ENCODE results near the gene BRPF3. TPM values are rescaled to one million over a fixed set of nuclear protein-coding genes. Genes with fewer than 3 reads are reported as not detected.

Gene BRPF3
- total and polyA plus RNA-seq, 8 donors, result 7.0 to 343 (median 21.1) TPM

- Histone ChIP-seq H3K36me3 (peaks cover 40 to 98% (median 95%) of the 10 kb centered on the region in 4 donors), H3K4me1 (peaks cover 3 to 30% (median 8%) of the 10 kb centered on the region in 4 donors), H3K27ac (no peak overlapping the region), H3K4me3 (no peak overlapping the region), H3K27me3 (no peaks in the 10 kb centered on the region), H3K9me3 (no peaks in the 10 kb centered on the region)
- 85 to 99% (median 94%) methylated on average over 4 to 5 of the region's 5 CpGs for WGBS, 5 donors
- no peak for DNase-seq
- no peak for TF ChIP-seq CTCF (IDR thresholded peaks at IDR 0.05)
- no peak for TF ChIP-seq EP300 (IDR thresholded peaks at IDR 0.05)
- TF ChIP-seq POLR2A (IDR thresholded peaks at IDR 0.05), result no peak
- TF ChIP-seq POLR2AphosphoS5 (IDR thresholded peaks at IDR 0.05), result no peak
- intact Hi-C loops (cut with DNase I; ENCODE audit: low total_unique reads), result no loop called here
Measured at GRCh38 chr6:36229223-36229622, 32.7 kb downstream of the BRPF3 start.

- WGBS, 5 donors, result 91 to 99% (median 98%) methylated on average over 7 to 11 of the region's 11 CpGs
- no peaks in the 10 kb centered on the region for H3K27me3 ChIP-seq
- peaks cover 40 to 99% (median 87%) of the 10 kb centered on the region in 4 donors for H3K36me3 ChIP-seq
- DNase-seq, result no peak
- no peak for TF ChIP-seq POLR2A (IDR thresholded peaks at IDR 0.05)
- TF ChIP-seq POLR2AphosphoS5 (IDR thresholded peaks at IDR 0.05), result no peak
- TF ChIP-seq EP300 (IDR thresholded peaks at IDR 0.05), result no peak
- TF ChIP-seq CTCF (IDR thresholded peaks at IDR 0.05), result no peak
- intact Hi-C loops (cut with DNase I; ENCODE audit: low total_unique reads), result no loop called here
- H3K9me3 ChIP-seq, result no peaks in the 10 kb centered on the region
- peaks cover 0 to 20% (median 8%) of the 10 kb centered on the region in 4 donors for H3K4me1 ChIP-seq
- no peak overlapping the region for H3K4me3 ChIP-seq
- no peak overlapping the region for H3K27ac ChIP-seq
Measured at GRCh38 chr6:36230371-36230770, 33.8 kb downstream of the BRPF3 start.

GRCh38 chr6:36232172-36232571, 35.6 kb downstream of the BRPF3 start:
- Histone ChIP-seq H3K4me3 (no peak overlapping the region), H3K9me3 (no peaks in the 10 kb centered on the region), H3K4me1 (peaks cover 0 to 14% (median 4%) of the 10 kb centered on the region in 4 donors), H3K27ac (no peak overlapping the region), H3K27me3 (no peaks in the 10 kb centered on the region), H3K36me3 (peaks cover 35 to 92% (median 79%) of the 10 kb centered on the region in 4 donors)
- TF ChIP-seq POLR2AphosphoS5 (IDR thresholded peaks at IDR 0.05) (no peak), EP300 (IDR thresholded peaks at IDR 0.05) (no peak), CTCF (IDR thresholded peaks at IDR 0.05) (no peak), POLR2A (IDR thresholded peaks at IDR 0.05) (no peak)
- WGBS, 5 donors, result 81 to 86% (median 83%) methylated on average over 4 of the region's 4 CpGs
- no peak for DNase-seq
- intact Hi-C loops (cut with DNase I; ENCODE audit: low total_unique reads), result no loop called here

- no peak for TF ChIP-seq CTCF (IDR thresholded peaks at IDR 0.05)
- no peak for TF ChIP-seq POLR2A (IDR thresholded peaks at IDR 0.05)
- TF ChIP-seq EP300 (IDR thresholded peaks at IDR 0.05), result no peak
- Histone ChIP-seq H3K27ac (no peak overlapping the region), H3K27me3 (no peaks in the 10 kb centered on the region), H3K9me3 (no peaks in the 10 kb centered on the region), H3K36me3 (peaks cover 12 to 61% (median 49%) of the 10 kb centered on the region in 4 donors), H3K4me3 (no peak overlapping the region), H3K4me1 (no peaks in the 10 kb centered on the region)
- peak; percentile 38 to 43 for DNase-seq
- WGBS, 5 donors, result 27 to 42% (median 31%) methylated on average over 3 of the region's 3 CpGs
- intact Hi-C loops (cut with DNase I; ENCODE audit: low total_unique reads), result no loop called here
Measured at GRCh38 chr6:36235309-36235708, 38.8 kb downstream of the BRPF3 start.
